ENCODE results near the gene ENDOU.

DNA sequence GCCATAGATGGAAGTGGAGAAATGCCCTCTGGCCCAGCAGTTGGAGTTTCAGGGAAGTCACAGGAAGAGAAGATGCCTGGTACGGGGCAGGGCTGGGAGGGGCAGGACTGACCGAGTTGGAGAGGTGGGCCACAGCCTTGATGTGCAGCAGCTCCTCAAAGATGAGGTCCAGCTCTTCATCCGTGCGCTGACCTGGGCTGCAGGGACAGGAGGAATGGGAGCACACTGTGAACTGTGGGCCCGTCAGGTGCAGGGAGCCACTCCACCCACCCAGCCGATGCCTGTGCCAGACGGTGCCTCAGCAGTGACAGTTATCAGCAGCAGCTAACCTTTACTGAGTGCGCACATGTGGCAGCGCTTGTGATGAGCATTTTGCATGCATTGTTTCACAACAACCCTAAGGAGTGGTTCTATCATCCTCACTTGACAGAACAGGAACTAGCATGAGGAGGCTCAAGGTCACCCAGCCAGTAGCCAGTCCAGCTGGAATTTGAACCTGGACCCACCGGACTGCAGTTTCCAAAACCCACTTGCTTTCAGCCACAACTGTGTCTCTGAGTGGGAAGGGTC lies 25.0 kb upstream of the ENDOU start:
- TF ChIP-seq, protein P1, sequence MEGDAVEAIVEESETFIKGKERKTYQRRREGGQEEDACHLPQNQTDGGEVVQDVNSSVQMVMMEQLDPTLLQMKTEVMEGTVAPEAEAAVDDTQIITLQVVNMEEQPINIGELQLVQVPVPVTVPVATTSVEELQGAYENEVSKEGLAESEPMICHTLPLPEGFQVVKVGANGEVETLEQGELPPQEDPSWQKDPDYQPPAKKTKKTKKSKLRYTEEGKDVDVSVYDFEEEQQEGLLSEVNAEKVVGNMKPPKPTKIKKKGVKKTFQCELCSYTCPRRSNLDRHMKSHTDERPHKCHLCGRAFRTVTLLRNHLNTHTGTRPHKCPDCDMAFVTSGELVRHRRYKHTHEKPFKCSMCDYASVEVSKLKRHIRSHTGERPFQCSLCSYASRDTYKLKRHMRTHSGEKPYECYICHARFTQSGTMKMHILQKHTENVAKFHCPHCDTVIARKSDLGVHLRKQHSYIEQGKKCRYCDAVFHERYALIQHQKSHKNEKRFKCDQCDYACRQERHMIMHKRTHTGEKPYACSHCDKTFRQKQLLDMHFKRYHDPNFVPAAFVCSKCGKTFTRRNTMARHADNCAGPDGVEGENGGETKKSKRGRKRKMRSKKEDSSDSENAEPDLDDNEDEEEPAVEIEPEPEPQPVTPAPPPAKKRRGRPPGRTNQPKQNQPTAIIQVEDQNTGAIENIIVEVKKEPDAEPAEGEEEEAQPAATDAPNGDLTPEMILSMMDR (IDR thresholded peaks at IDR 0.05) = no peak
- no peak for TF ChIP-seq POLR2A (IDR thresholded peaks at IDR 0.05)
